ENCODE measurements around the gene BCR.

- TF ChIP-seq REST (IDR thresholded peaks at IDR 0.05; ENCODE audit: insufficient replicate concordance, low read depth), result no peak
- no peak for TF ChIP-seq CTCF (IDR thresholded peaks at IDR 0.05; ENCODE audit: insufficient read depth, low read length)
- TF ChIP-seq POLR2AphosphoS5 (IDR thresholded peaks at IDR 0.05; ENCODE audit: low read depth), result no peak
- no peak for TF ChIP-seq GABPA (IDR thresholded peaks at IDR 0.05; ENCODE audit: low read depth)
- no peak for TF ChIP-seq SPI1 (IDR thresholded peaks at IDR 0.05; ENCODE audit: borderline replicate concordance, low read depth)
These were observed 30.3 kb downstream of the BCR start for GRCh38 chr22:23210428-23211170.
